HepG2 (cell line): ENCODE results near the gene IGSF11. TPM values are rescaled to one million over a fixed set of nuclear protein-coding genes. Genes with fewer than 3 reads are reported as not detected.

ENCODE experiments used
- SOX5 ChIP-seq: IDR thresholded peaks from 2 replicates; pipeline ENCODE4 v1.6.1; 2016; ENCODE audit warnings: borderline replicate concordance
- SRY ChIP-seq: sonication (generic); formaldehyde crosslinking; IDR thresholded peaks from 2 replicates; pipeline ENCODE4 v1.8.0; 2022; ENCODE audit warnings: mild to moderate bottlenecking, missing genetic modification reagents
- ZNF20 ChIP-seq: sonication (generic); formaldehyde crosslinking; IDR thresholded peaks from 2 replicates; pipeline ENCODE4 v1.4.0; 2020; ENCODE audit warnings: mild to moderate bottlenecking, moderate library complexity, missing genetic modification reagents
- ZNF274 ChIP-seq: sonication (generic); formaldehyde crosslinking; IDR thresholded peaks from 2 replicates; pipeline ENCODE4 v1.5.1; 2020; ENCODE audit warnings: mild to moderate bottlenecking, missing genetic modification reagents
- ZNF282 ChIP-seq: fragments of 450-650 bp; IDR thresholded peaks from 2 replicates; pipeline ENCODE4 v1.6.1; 2018; ENCODE audit not compliant: partially characterized antibody
- ZNF331 ChIP-seq: sonication (generic); formaldehyde crosslinking; IDR thresholded peaks from 2 replicates; pipeline ENCODE4 v1.4.0; 2020; ENCODE audit warnings: missing genetic modification reagents
- ZNF7 ChIP-seq: IDR thresholded peaks from 2 replicates; pipeline ENCODE4 v1.6.1; 2016; ENCODE audit warnings: missing biosample characterization, missing genetic modification reagents
- polyA plus RNA-seq, 8 experiments: library from polyadenylated mRNA; depleted of rRNA in 3 of 8; stranded (reverse) in 7 of 8; unstranded in 1 of 8; fragments of >200 nt; fragmentation: Illumina TruSeq in 4 of 8; extraction: Trizol in 4 of 8; gene quantifications; 2 replicates each; pipeline versions ENCODE4 v1.2.1 to v1.2.3, GENCODE V29; 2011 to 2016; ENCODE audit warnings: low read depth in 4 of 8, missing spikeins in 1 of 8, mixed read lengths in 1 of 8; ENCODE audit not compliant: insufficient read depth in 1 of 8
- total RNA-seq, 5 experiments: library from RNA; depleted of rRNA; stranded (reverse); fragments of >200 nt; fragmentation: Illumina TruSeq; extraction: Trizol; gene quantifications; 2 replicates each; pipeline ENCODE4 v1.2.3, GENCODE V29; 2016; ENCODE audit warnings: low read depth in 1 of 5
- TF ChIP-seq, protein P1 (sequence below): IDR thresholded peaks from 2 replicates; pipeline ENCODE4 v1.6.1; 2012; ENCODE audit warnings: inconsistent platforms
- TF ChIP-seq, protein P2 (sequence below): sonication (generic); formaldehyde crosslinking; IDR thresholded peaks from 2 replicates; pipeline ENCODE4 v1.4.0; 2020; ENCODE audit warnings: mild to moderate bottlenecking, missing genetic modification reagents
- TF ChIP-seq, protein P3 (sequence below): sonication (generic); formaldehyde crosslinking; IDR thresholded peaks from 2 replicates; pipeline ENCODE4 v1.5.1; 2020; ENCODE audit warnings: mild to moderate bottlenecking, missing genetic modification reagents

The IGSF11 gene
- total and polyA plus RNA-seq, 2 of the 13 experiments (the other 11 are each of a cell fraction or from before 2014, with no cell fraction given), result not detected

GRCh38 chr3:119015942-119016341 lies 18.7 kb downstream of the IGSF11 start (continued):
- TF ChIP-seq, protein P1, sequence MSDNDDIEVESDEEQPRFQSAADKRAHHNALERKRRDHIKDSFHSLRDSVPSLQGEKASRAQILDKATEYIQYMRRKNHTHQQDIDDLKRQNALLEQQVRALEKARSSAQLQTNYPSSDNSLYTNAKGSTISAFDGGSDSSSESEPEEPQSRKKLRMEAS, result no peak
- TF ChIP-seq ZNF282, result no peak
- TF ChIP-seq, protein P2, sequence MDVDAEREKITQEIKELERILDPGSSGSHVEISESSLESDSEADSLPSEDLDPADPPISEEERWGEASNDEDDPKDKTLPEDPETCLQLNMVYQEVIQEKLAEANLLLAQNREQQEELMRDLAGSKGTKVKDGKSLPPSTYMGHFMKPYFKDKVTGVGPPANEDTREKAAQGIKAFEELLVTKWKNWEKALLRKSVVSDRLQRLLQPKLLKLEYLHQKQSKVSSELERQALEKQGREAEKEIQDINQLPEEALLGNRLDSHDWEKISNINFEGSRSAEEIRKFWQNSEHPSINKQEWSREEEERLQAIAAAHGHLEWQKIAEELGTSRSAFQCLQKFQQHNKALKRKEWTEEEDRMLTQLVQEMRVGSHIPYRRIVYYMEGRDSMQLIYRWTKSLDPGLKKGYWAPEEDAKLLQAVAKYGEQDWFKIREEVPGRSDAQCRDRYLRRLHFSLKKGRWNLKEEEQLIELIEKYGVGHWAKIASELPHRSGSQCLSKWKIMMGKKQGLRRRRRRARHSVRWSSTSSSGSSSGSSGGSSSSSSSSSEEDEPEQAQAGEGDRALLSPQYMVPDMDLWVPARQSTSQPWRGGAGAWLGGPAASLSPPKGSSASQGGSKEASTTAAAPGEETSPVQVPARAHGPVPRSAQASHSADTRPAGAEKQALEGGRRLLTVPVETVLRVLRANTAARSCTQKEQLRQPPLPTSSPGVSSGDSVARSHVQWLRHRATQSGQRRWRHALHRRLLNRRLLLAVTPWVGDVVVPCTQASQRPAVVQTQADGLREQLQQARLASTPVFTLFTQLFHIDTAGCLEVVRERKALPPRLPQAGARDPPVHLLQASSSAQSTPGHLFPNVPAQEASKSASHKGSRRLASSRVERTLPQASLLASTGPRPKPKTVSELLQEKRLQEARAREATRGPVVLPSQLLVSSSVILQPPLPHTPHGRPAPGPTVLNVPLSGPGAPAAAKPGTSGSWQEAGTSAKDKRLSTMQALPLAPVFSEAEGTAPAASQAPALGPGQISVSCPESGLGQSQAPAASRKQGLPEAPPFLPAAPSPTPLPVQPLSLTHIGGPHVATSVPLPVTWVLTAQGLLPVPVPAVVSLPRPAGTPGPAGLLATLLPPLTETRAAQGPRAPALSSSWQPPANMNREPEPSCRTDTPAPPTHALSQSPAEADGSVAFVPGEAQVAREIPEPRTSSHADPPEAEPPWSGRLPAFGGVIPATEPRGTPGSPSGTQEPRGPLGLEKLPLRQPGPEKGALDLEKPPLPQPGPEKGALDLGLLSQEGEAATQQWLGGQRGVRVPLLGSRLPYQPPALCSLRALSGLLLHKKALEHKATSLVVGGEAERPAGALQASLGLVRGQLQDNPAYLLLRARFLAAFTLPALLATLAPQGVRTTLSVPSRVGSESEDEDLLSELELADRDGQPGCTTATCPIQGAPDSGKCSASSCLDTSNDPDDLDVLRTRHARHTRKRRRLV (CRISPR knock-in tag), result no peak
- TF ChIP-seq, protein P3, sequence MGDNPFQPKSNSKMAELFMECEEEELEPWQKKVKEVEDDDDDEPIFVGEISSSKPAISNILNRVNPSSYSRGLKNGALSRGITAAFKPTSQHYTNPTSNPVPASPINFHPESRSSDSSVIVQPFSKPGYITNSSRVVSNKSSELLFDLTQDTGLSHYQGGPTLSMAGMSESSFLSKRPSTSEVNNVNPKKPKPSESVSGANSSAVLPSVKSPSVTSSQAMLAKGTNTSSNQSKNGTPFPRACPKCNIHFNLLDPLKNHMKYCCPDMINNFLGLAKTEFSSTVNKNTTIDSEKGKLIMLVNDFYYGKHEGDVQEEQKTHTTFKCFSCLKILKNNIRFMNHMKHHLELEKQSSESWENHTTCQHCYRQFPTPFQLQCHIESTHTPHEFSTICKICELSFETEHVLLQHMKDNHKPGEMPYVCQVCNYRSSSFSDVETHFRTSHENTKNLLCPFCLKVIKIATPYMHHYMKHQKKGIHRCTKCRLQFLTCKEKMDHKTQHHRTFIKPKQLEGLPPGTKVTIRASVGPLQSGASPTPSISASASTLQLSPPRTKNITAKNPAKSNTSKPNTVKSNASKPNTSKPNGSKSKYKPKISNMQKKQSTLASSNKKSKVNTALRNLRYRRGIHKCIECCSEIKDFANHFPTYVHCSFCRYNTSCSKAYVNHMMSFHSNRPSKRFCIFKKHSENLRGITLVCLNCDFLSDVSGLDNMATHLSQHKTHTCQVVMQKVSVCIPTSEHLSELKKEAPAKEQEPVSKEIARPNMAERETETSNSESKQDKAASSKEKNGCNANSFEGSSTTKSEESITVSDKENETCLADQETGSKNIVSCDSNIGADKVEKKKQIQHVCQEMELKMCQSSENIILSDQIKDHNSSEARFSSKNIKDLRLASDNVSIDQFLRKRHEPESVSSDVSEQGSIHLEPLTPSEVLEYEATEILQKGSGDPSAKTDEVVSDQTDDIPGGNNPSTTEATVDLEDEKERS, result no peak
- TF ChIP-seq ZNF20 (CRISPR knock-in tag), result no peak
- TF ChIP-seq ZNF7 (CRISPR knock-in tag), result no peak
- no peak for TF ChIP-seq SOX5 (CRISPR knock-in tag)
- no peak for TF ChIP-seq ZNF331 (CRISPR knock-in tag)
- no peak for TF ChIP-seq ZNF274
- no peak for TF ChIP-seq SRY (CRISPR knock-in tag)
